HG02571 (cell line): Measurements from ENCODE around the gene HS3ST5.

ENCODE experiments used
- ATAC-seq: cut with Tn5 transposase; IDR thresholded peaks from one replicate; pipeline ENCODE4 v1.9.1; 2021; ENCODE audit warnings: mild to moderate bottlenecking, moderate library complexity; ENCODE audit not compliant: unreplicated experiment

The HS3ST5 gene

GRCh38 chr6:114342826-114343781 lies at the start of gene HS3ST5:
Gene HS3ST5, minus strand, starts transcription at chr6:114343023. Its CDS starts 280,178 bp downstream, at chr6:114062845.
- ATAC-seq: no peak

DNA sequence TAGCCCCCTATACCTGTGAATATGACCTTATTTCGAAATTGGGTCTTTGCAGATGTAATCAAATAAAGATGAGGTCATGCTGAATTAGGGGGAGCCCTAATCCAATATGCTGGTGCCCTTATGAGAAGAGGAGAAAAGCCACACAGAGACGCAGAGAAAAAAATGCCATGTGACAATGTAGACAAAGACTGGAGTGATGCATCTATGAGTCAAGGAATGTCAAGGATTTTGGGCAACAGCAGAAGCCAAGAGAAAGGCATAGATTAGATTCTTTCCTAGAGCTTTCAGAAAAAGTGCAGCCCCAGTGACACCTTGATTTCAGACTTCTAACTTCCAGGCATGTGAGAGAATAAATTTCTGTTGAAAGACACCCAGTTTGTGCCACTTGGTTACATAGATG lies 47.4 kb upstream of the HS3ST5 start:
- ATAC-seq: no peak

DNA sequence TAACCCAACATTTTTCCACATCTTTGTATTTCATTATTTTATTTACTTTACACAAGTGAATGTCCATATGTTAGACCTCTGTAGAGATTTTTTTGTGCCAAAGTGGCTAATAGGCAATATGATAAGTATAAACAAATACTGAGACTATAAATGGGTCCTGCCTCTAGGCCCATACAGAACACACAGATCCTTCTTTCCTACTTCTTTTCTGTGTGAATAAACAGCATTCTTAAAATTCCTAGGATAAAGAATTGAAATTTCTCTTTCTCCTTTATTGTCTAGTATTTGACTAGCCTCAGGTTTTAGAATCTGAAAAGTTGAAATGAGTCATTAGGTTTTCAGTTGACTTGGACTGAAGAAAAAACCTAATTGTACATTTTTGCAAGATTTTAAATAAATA lies 46.3 kb upstream of the HS3ST5 start:
- ATAC-seq: no peak

DNA sequence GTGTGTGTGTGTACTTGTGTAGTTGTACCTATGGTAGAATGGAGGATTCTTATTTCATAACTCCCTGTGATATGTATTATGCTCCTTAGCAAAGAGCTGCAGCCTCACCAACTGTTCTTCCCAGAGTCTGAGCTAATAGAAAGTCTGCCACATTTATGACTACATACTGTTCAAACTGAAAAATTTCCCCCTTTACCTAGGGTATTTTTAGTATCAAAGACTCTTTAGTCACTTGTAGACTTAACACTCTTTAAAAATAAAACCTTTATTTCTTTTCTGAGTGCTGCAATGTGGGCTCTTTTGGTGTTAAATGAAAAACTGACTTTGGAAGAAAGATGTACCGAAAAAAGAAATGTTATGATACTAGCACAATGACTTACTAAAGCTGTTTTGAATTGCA lies 39.6 kb upstream of the HS3ST5 start:
- no peak for ATAC-seq

GRCh38 chr6:114377881-114378280 lies 35.1 kb upstream of the HS3ST5 start:
- ATAC-seq: no peak

- ATAC-seq: no peak
These were observed 33.9 kb upstream of the HS3ST5 start for GRCh38 chr6:114376611-114377175.

DNA sequence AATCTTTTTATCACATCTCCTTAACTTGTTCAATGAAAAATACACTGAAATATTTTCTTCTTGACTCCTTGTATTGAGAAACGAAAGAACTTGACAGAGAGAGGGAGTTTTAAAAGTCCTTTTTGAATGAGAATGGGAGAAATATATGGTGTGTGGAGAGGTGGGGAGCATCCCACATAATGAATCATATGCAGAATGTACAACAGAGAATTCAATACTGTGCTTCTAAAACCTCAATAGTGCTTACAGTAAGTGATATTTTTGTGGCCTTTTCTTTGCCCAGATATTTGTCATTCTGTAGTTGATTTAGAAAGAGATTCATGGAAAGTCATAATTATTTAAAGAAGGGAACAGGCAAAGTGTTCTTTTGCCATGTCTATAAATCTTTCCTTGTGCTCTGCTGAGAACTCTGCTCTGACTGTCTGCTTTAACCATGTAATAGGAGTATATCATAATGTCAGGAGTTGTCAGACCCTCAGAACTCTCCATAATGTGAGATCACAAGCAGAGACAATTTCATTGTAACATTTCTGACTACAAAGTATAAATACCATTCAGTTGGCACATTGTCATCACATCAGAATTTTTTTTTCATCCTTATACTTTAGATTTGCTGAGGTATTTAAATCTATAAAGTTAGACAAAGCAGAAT lies 32.8 kb upstream of the HS3ST5 start:
- no peak for ATAC-seq

- no peak for ATAC-seq
These were observed 24.6 kb upstream of the HS3ST5 start for GRCh38 chr6:114367315-114367961.

- ATAC-seq: no peak
These were observed 24.1 kb upstream of the HS3ST5 start for GRCh38 chr6:114366899-114367298.

DNA sequence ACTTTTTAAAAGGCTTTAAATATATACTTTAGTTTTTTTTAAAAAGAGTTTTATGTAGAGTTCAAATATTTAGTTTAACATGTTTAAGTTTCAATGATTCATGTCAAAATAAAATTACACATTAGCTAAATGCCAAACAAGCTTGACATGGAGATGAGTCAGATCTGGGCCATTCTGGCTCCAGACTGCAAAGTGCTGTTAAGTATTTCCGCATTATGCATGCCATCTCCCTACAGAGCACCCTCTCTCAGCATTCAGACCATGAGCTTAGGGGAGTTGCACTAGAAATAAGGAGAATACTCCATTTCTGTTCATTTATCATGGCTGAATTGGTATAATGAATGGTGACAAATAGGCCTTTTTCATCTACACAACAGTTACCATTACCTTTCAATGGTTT lies 21.5 kb upstream of the HS3ST5 start:
- ATAC-seq: no peak

GRCh38 chr6:114362957-114363356 lies 20.1 kb upstream of the HS3ST5 start:
- ATAC-seq: no peak

- no peak for ATAC-seq
These were observed 19.6 kb upstream of the HS3ST5 start for GRCh38 chr6:114362396-114362795.

DNA sequence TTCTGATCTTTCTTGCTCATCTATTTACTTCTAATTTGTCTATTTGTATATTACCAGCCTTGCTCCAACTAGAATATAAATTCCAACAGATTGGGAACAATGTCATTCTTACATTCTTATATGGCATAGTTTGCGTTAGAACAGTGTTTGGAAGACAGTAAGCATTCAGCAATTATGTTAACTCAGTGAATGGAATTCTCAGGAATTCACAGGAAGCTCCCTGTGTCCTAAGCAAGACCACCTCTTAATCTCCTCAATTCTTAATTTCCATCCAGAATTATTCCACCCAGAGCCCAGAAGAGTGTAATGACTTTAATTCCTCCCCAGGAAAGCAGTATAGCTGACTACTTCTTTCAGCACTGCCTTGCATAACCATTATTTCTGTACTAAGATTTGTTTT lies 18.2 kb upstream of the HS3ST5 start:
- no peak for ATAC-seq

DNA sequence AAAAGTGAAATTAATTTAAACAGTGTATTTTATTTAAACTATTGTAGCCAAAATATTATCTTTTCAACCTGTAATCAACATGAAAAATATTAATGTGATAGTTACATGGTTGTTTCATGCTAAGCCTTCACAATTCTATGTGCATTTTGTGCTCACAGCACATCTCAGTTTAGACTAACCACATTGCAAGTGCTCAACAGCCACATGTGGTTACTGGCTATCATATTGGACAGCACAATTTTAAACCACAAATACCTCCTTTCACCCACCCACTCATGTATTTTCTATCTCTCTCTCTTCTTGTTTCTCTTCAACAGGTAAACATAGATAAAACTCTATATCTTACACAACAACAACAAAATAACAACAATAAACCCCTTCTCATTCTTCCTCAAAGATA lies 12.5 kb upstream of the HS3ST5 start:
- ATAC-seq: no peak

- ATAC-seq: no peak
These were observed 11.7 kb upstream of the HS3ST5 start for GRCh38 chr6:114354482-114354881.

DNA sequence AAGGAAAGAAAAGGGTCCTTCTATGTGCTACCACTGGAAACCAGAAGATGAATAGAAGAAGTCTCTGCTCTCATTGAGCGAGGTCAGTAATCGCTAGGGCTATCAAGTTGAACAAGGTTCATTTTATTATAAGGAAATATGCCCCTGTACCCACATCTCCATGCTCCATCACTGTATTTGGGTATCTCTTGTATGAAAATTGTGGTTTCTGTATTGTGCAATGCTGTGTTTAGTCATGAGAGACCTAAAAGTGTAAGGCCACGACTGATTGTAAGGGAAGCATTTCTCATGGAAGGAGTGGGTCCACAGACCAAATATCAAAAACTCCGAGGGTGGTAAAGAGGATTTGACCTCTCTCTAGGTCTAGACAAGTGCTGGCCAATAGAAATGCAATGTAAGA lies 3.6 kb upstream of the HS3ST5 start:
- ATAC-seq: no peak

DNA sequence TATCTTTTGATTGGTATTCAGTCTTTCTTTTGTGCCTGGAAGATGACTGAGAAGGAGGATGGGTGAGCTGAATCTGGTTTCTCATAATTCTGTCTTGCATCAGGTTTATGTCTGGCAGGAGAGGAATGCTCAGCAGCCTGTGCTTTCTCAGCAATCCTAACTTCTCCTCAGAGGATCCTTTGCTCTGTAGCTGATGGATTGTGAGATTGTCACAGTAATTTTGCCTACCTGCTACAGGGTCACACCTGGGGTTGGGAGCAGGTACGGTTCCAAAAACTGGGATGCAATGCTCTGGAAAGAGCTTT lies 2.1 kb upstream of the HS3ST5 start:
- no peak for ATAC-seq

DNA sequence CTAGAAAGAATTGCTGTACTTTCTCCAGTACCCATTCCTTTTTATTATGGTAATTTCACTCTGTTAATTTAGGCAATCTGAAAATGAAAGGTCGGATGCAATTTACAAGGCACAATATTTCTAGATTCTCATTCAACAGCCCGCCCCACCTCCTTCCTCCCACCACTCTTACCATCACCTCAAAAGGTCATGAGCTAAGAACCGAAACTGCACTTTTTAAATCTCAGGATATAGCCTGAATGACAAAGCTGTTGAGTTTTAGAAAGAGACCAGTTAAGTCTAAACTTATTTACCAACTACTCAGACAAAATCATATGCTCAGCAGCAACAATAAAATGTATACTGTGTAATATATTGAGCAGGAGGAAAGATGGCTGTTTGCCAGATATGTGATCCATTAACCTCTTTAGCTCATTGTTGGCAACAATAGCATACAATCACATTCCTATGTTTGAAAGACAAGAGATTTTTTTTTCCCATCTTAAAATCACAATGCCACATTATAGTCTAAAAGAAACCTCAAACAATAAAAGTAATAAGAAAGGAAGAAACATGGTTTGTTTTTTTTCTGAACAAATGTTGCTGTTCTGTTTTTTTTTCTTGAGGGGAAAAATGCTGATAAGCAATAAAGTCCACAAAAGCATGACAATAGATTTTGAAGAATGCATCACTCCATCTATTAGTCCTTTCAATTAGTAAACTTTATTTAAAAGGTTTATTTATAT lies 1.6 kb upstream of the HS3ST5 start:
- no peak for ATAC-seq

GRCh38 chr6:114343782-114344144 lies 940 bp upstream of the HS3ST5 start:
- ATAC-seq: no peak

DNA sequence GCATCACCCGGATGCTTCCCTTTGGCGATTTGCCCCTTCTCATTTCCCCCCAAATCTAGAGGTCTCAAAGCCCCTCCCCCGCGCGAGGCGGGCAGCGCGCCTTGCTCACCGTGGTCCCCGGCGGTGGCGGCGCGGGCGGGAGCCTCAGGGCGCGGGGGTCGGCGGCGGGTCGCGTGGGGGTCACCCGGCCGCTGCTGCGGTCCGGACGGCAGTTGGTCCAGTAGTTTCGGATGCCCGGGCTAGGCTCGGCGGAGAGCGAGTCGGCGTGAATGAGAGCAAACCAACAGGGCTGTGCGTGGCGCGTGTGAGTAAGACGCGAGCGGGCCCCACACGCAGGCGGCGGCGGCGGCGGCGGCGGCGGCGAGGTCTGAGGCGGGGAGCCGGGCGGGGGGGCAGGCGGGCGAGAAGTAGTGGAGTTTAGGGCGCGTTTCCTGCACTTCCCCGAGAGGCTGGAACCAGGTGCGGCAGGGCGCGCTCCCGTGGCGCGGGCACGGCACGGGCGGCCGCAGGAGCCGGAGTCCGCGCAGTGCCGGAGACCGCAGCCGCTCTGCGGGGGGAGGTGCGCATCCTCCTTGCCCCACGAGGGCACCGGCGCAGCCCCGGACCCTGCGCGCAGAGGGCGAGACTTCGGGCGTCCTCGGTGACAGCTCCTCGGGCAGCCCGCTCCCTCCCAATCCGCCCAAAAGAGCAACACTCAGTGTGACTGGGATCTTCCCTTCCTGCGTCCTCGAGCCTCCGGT lies 567 bp downstream of the HS3ST5 start:
- ATAC-seq: no peak
